ENCODE results near the gene TRIL.

DNA sequence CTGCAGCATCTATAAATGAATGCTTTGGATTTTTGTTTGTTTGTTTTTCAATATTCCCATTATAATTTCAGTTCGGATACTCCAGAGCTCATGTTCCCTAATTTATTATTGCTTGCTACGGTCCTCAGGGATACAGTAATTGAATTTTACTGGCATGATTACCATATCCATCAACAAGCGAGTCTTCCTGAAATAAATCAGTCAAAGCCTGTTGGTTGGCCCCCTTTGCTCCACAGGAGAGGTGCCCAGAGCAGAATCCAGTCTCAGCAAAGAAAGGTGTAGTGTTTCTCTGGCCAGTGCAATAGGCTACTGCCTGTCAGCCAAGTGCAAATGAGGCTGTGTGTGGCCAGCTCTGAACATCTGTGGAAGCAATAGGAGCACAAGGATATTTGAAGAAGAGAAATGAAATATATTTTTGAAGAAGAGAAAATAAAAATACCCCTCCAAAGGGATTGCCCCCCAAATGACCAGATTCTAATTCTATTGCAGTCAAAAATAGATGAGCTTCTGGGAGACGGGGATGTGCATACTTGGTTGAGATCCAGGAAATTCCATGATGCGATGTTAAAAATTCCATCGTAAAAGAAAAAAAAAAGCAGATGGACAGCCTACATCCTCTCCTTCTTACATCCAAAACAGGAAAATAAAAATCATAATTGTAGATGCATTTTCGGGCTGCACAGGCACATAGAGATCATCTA, 18.1 kb downstream of the TRIL start:
- TF ChIP-seq, protein P1, sequence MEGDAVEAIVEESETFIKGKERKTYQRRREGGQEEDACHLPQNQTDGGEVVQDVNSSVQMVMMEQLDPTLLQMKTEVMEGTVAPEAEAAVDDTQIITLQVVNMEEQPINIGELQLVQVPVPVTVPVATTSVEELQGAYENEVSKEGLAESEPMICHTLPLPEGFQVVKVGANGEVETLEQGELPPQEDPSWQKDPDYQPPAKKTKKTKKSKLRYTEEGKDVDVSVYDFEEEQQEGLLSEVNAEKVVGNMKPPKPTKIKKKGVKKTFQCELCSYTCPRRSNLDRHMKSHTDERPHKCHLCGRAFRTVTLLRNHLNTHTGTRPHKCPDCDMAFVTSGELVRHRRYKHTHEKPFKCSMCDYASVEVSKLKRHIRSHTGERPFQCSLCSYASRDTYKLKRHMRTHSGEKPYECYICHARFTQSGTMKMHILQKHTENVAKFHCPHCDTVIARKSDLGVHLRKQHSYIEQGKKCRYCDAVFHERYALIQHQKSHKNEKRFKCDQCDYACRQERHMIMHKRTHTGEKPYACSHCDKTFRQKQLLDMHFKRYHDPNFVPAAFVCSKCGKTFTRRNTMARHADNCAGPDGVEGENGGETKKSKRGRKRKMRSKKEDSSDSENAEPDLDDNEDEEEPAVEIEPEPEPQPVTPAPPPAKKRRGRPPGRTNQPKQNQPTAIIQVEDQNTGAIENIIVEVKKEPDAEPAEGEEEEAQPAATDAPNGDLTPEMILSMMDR (IDR thresholded peaks at IDR 0.05), result no peak
- no peak for TF ChIP-seq POLR2A (IDR thresholded peaks at IDR 0.05)
